ENCODE measurements around the gene AQP3. TPM values are rescaled to one million over a fixed set of nuclear protein-coding genes. Genes with fewer than 3 reads are reported as not detected.

AQP3 gene
- total and polyA plus RNA-seq, 2 of the 13 experiments (the other 11 are each of a cell fraction or from before 2014, with no cell fraction given), result 1.4 to 5.5 TPM

DNA sequence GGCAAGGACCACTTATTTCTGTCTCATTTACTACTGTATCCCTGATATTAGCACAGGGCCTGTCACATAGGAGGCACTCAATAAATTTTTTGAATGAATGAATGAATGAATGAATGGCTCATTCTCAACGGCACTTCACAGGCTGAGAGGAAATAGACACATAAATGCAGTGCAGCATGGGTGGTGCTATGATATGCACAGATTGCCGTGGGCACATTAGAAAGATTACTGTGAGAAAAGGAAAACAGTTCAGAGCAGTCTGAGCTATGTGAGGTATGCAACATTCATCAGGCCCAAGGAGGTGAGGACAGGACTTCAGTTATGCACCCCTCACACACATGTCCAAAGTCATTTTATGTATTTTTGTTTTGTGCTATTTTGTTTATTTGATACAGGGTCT, 32.7 kb upstream of the AQP3 start:
- no peaks in the 10 kb centered on the region for H3K36me3 ChIP-seq (replicated peaks in 1 of 2; ENCODE audit: control insufficient read depth in 1 of 2, insufficient read depth in 2 of 2, low read length in 2 of 2)
- no peaks in the 10 kb centered on the region for H3K79me2 ChIP-seq (ENCODE audit: insufficient read depth, low read length)
- in situ Hi-C loops (cut with HindIII; ENCODE audit: extremely low pct_ligation_motif_present, low pct_unique_long_range_greater_than_20kb) (no loop called here), intact Hi-C loops (cut with micrococcal nuclease; ENCODE audit: unreplicated experiment) (no loop called here)
- H3K4me2 ChIP-seq (ENCODE audit: low read depth, low read length), result no peak overlapping the region
- no peak for TF ChIP-seq ZNF720 (CRISPR knock-in tag; IDR thresholded peaks at IDR 0.05)
- no peak for TF ChIP-seq TRIM24 (CRISPR knock-in tag; IDR thresholded peaks at IDR 0.05)
- TF ChIP-seq ZNF660 (CRISPR knock-in tag; IDR thresholded peaks at IDR 0.05; ENCODE audit: borderline replicate concordance, low read depth), result no peak
- TF ChIP-seq DMAP1 (CRISPR knock-in tag; IDR thresholded peaks at IDR 0.05), result no peak
- no peak for TF ChIP-seq KAT8 (CRISPR knock-in tag; IDR thresholded peaks at IDR 0.05)
- no peak for TF ChIP-seq ZFP82 (CRISPR knock-in tag; IDR thresholded peaks at IDR 0.05; ENCODE audit: borderline replicate concordance)
- no peak for TF ChIP-seq NFE2 (CRISPR knock-in tag; IDR thresholded peaks at IDR 0.05)
- TF ChIP-seq PLRG1 (conservative IDR thresholded peaks at IDR 0.05), result no peak
- no peaks in the 10 kb centered on the region for H4K20me1 ChIP-seq (ENCODE audit: insufficient read depth, low read length)
- H3K9ac ChIP-seq (ENCODE audit: insufficient read depth, low read depth, low read length), result no peak overlapping the region
- no peak for FAIRE-seq
- H3K27me3 ChIP-seq (ENCODE audit: control insufficient read depth in 1 of 2, insufficient read depth in 2 of 2, low read length in 2 of 2), result no peaks in the 10 kb centered on the region
- no peak for ATAC-seq
- H3K27ac ChIP-seq (ENCODE audit: extremely low read length, insufficient read depth, low read length), result no peak overlapping the region
- DNase-seq (ENCODE audit: low spot score), result no peak
- H2AFZ ChIP-seq (ENCODE audit: low read length), result no peak overlapping the region
- no TSS peak for BruUV-seq (replicated peaks)
- H3K4me3 ChIP-seq (replicated peaks in 1 of 3; ENCODE audit: insufficient read depth in 1 of 3, low read depth in 2 of 3, low read length in 3 of 3), result no peak overlapping the region
- ChIA-PET CTCF (ENCODE audit: low intra/inter-chr PET ratio, low total read pairs) (no interaction called here), POLR2A (no interaction called here)
- no peaks in the 10 kb centered on the region for H3K9me3 ChIP-seq (ENCODE audit: low read length)
- no peaks in the 10 kb centered on the region for H3K4me1 ChIP-seq (ENCODE audit: insufficient read depth, low read length)
- 48% methylated on average over 2 of the region's 2 CpGs for WGBS (ENCODE audit: low lambda C conversion rate)

DNA sequence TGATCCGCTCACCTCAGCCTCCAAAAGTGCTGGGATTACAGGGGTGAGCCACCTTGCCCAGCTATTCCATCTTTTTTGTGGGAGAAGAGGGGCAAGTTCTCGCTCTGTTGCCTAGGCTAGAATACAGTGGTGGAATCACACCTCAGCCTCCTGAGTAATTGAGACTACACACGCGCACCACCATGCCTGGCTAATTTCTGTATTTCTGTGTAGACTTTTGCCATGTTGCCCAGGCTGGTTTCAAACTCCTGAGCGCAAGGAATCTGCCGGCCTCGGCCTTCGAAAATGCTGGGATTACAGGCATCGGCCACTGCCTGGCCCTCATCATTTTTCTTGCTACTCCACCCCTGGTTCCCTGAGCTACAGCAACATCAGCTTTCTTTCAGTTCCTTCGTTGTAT, 29.1 kb upstream of the AQP3 start:
- Histone ChIP-seq H3K36me3 (replicated peaks in 1 of 2; ENCODE audit: control insufficient read depth in 1 of 2, insufficient read depth in 2 of 2, low read length in 2 of 2) (peaks cover 4 to 9% of the 10 kb centered on the region in 2 experiments; a peak in 3 of 5 replicates), H3K4me1 (ENCODE audit: insufficient read depth, low read length) (peaks cover 16% of the 10 kb centered on the region), H2AFZ (ENCODE audit: low read length) (no peak overlapping the region), H3K4me3 (replicated peaks in 1 of 3; ENCODE audit: insufficient read depth in 1 of 3, low read depth in 2 of 3, low read length in 3 of 3) (no peak overlapping the region), H3K9me3 (ENCODE audit: low read length) (no peaks in the 10 kb centered on the region), H3K27me3 (ENCODE audit: control insufficient read depth in 1 of 2, insufficient read depth in 2 of 2, low read length in 2 of 2) (no peaks in the 10 kb centered on the region; a peak in 1 of 5 replicates), H4K20me1 (ENCODE audit: insufficient read depth, low read length) (no peaks in the 10 kb centered on the region), H3K79me2 (ENCODE audit: insufficient read depth, low read length) (peaks cover 18% of the 10 kb centered on the region), H3K27ac (ENCODE audit: extremely low read length, insufficient read depth, low read length) (no peak overlapping the region), H3K9ac (ENCODE audit: insufficient read depth, low read depth, low read length) (no peak overlapping the region), H3K4me2 (ENCODE audit: low read depth, low read length) (no peak overlapping the region)
- 89% methylated on average over 10 of the region's 10 CpGs for WGBS (ENCODE audit: low lambda C conversion rate)
- FAIRE-seq, result no peak
- no peak for ATAC-seq
- CTCF ChIA-PET (ENCODE audit: low intra/inter-chr PET ratio, low total read pairs), result no interaction called here
- BruUV-seq (replicated peaks), result no TSS peak
- DNase-seq (ENCODE audit: low spot score), result no peak
- intact Hi-C loops (cut with micrococcal nuclease; ENCODE audit: unreplicated experiment) (no loop called here), in situ Hi-C loops (cut with HindIII; ENCODE audit: extremely low pct_ligation_motif_present, low pct_unique_long_range_greater_than_20kb) (no loop called here)
- POLR2A ChIA-PET, result no interaction called here
- TF ChIP-seq SOX5 (CRISPR knock-in tag; IDR thresholded peaks at IDR 0.05; ENCODE audit: borderline replicate concordance) (no peak), ZNF564 (CRISPR knock-in tag; IDR thresholded peaks at IDR 0.05) (no peak), RBM39 (IDR thresholded peaks at IDR 0.05; ENCODE audit: low read depth, low read length, poor library complexity, severe bottlenecking) (no peak), ZNF629 (CRISPR knock-in tag; conservative IDR thresholded peaks at IDR 0.05) (no peak), KDM5A (IDR thresholded peaks at IDR 0.05; ENCODE audit: borderline replicate concordance, low read length) (no peak), ZC3H4 (CRISPR knock-in tag; IDR thresholded peaks at IDR 0.05; ENCODE audit: borderline replicate concordance) (no peak), ZNF432 (CRISPR knock-in tag; IDR thresholded peaks at IDR 0.05; ENCODE audit: borderline replicate concordance) (no peak)
- TF ChIP-seq, protein P1, sequence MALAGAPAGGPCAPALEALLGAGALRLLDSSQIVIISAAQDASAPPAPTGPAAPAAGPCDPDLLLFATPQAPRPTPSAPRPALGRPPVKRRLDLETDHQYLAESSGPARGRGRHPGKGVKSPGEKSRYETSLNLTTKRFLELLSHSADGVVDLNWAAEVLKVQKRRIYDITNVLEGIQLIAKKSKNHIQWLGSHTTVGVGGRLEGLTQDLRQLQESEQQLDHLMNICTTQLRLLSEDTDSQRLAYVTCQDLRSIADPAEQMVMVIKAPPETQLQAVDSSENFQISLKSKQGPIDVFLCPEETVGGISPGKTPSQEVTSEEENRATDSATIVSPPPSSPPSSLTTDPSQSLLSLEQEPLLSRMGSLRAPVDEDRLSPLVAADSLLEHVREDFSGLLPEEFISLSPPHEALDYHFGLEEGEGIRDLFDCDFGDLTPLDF (CRISPR knock-in tag; IDR thresholded peaks at IDR 0.05), result no peak
- TF ChIP-seq, protein P2, sequence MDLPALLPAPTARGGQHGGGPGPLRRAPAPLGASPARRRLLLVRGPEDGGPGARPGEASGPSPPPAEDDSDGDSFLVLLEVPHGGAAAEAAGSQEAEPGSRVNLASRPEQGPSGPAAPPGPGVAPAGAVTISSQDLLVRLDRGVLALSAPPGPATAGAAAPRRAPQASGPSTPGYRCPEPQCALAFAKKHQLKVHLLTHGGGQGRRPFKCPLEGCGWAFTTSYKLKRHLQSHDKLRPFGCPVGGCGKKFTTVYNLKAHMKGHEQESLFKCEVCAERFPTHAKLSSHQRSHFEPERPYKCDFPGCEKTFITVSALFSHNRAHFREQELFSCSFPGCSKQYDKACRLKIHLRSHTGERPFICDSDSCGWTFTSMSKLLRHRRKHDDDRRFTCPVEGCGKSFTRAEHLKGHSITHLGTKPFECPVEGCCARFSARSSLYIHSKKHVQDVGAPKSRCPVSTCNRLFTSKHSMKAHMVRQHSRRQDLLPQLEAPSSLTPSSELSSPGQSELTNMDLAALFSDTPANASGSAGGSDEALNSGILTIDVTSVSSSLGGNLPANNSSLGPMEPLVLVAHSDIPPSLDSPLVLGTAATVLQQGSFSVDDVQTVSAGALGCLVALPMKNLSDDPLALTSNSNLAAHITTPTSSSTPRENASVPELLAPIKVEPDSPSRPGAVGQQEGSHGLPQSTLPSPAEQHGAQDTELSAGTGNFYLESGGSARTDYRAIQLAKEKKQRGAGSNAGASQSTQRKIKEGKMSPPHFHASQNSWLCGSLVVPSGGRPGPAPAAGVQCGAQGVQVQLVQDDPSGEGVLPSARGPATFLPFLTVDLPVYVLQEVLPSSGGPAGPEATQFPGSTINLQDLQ (CRISPR knock-in tag; IDR thresholded peaks at IDR 0.05), result no peak

All from HepG2 (cell line).